ENCODE data around the gene PNMA1. TPM values are rescaled to one million over a fixed set of nuclear protein-coding genes. Genes with fewer than 3 reads are reported as not detected.

PNMA1 gene
- total and polyA plus RNA-seq, 2 of the 13 experiments (the other 11 are each of a cell fraction or from before 2014, with no cell fraction given): 7.0 to 8.3 TPM

- TF ChIP-seq NR1H2 (CRISPR knock-in tag; IDR thresholded peaks at IDR 0.05; ENCODE audit: borderline replicate concordance, low read depth): no peak
- no peak for TF ChIP-seq KAT2B (IDR thresholded peaks at IDR 0.05; ENCODE audit: borderline replicate concordance, low read depth, low read length)
- no peak for TF ChIP-seq RORA (CRISPR knock-in tag; IDR thresholded peaks at IDR 0.05)
- no peak for TF ChIP-seq NFE2 (CRISPR knock-in tag; IDR thresholded peaks at IDR 0.05)
- no peak for TF ChIP-seq SMYD3 (CRISPR knock-in tag; IDR thresholded peaks at IDR 0.05)
- no peak; the same call in 1 of the 2 replicates for TF ChIP-seq ZNF773 (CRISPR knock-in tag; IDR thresholded peaks at IDR 0.05; ENCODE audit: borderline replicate concordance)
- TF ChIP-seq RAD21 (CRISPR knock-in tag; IDR thresholded peaks at IDR 0.05): peak; percentile 31; the same call in 1 of the 2 replicates
- TF ChIP-seq ZNF75D (CRISPR knock-in tag; IDR thresholded peaks at IDR 0.05; ENCODE audit: borderline replicate concordance): no peak
- peak; percentile 56; the same call in 1 of the 2 replicates for TF ChIP-seq ZNF761 (CRISPR knock-in tag; conservative IDR thresholded peaks at IDR 0.05)
- TF ChIP-seq TRAFD1 (CRISPR knock-in tag; IDR thresholded peaks at IDR 0.05; ENCODE audit: borderline replicate concordance): no peak
- TF ChIP-seq TOPORS (CRISPR knock-in tag; IDR thresholded peaks at IDR 0.05): no peak; the same call in 1 of the 2 replicates
- no peak for TF ChIP-seq SNAI1 (CRISPR knock-in tag; IDR thresholded peaks at IDR 0.05; ENCODE audit: borderline replicate concordance)
- TF ChIP-seq ISL2 (CRISPR knock-in tag; IDR thresholded peaks at IDR 0.05): no peak
- 0 out of 2 replicates have a peak, but pooled peaks have one; percentile 46 for TF ChIP-seq ZSCAN22 (CRISPR knock-in tag; IDR thresholded peaks at IDR 0.05)
- TF ChIP-seq ZNF841 (CRISPR knock-in tag; IDR thresholded peaks at IDR 0.05; ENCODE audit: borderline replicate concordance): peak; percentile 62; the same call in 1 of the 2 replicates
- TF ChIP-seq ZSCAN29 (CRISPR knock-in tag; conservative IDR thresholded peaks at IDR 0.05): no peak
- TF ChIP-seq EED (CRISPR knock-in tag; IDR thresholded peaks at IDR 0.05): no peak
- no peak; the same call in 1 of the 2 replicates for TF ChIP-seq POLR2AphosphoS2 (IDR thresholded peaks at IDR 0.05; ENCODE audit: low read depth, low read length)
- TF ChIP-seq ZBED4 (CRISPR knock-in tag; IDR thresholded peaks at IDR 0.05; ENCODE audit: borderline replicate concordance): no peak
- no peak for TF ChIP-seq ARID2 (CRISPR knock-in tag; IDR thresholded peaks at IDR 0.05; ENCODE audit: borderline replicate concordance)
- TF ChIP-seq CCDC6 (CRISPR knock-in tag; IDR thresholded peaks at IDR 0.05): peak; percentile 82; the same call in 1 of the 2 replicates
- TF ChIP-seq ZNF33B (CRISPR knock-in tag; IDR thresholded peaks at IDR 0.05): 0 out of 2 replicates have a peak, but pooled peaks have one; percentile 21
- no peak for TF ChIP-seq U2AF1 (optimal IDR thresholded peaks at IDR 0.05; ENCODE audit: low read depth, low read length)
- no peak for TF ChIP-seq SOX5 (CRISPR knock-in tag; IDR thresholded peaks at IDR 0.05; ENCODE audit: borderline replicate concordance)
- peak; percentile 87; the same call in 1 of the 2 replicates for TF ChIP-seq ZNF678 (CRISPR knock-in tag; IDR thresholded peaks at IDR 0.05)
- no peak for TF ChIP-seq CC2D1A (CRISPR knock-in tag; IDR thresholded peaks at IDR 0.05)
Observed at GRCh38 chr14:73713803-73714655, at the start of gene PNMA1 (continued).

Data from HepG2 (cell line).